ENCODE results near the gene OR5C1.
A peak's percentile ranks its signal among the peaks of the same experiment; 100 is the strongest.
"Not testable (repeated sequence)": the region's sequence is repeated elsewhere in the genome, so short reads cannot be mapped to it uniquely, and the experiment has no call there.

OR5C1 gene

GRCh38 chr9:122812736-122813135 lies 24.0 kb downstream of the OR5C1 start:
- DNase-seq = no peak

GRCh38 chr9:122814545-122814944 lies 25.8 kb downstream of the OR5C1 start:
- no peak for DNase-seq

GRCh38 chr9:122815544-122815943 lies 26.8 kb downstream of the OR5C1 start:
- no peak for DNase-seq

DNA sequence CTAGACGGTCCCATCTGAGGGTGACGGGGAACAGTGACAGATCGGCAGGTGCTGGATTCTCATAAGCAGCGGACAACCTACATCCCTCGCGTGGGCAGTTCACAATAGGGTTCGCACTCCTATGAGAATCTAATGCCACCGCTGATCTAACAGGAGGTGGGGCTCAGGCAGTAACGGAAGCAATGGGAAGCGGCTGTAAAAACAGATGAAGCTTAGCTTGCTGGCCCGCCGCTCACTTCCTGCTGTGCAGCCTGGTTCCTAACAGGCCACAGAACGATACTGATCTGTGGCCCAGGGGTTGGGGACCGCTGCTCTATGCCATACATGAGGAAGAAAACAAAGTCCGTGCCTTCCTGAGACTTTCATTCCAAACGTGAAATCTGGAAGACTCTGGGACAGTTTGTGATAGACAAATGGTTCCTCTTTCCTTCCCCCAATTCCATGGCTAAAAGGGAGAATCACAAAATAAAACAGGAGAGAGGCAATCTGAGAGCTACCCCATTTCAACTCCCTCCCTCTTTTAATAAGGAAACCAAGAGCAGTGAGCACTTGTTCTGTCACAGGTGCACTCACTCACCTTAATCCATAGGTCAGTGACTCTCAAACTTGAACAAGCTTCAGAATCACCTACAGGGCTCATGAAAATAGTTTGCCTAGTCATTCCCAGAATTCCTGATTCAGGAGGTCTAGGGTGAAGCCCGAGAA lies 27.6 kb downstream of the OR5C1 start:
- DNase-seq = no peak

- DNase-seq = peak; percentile 42
Observed at GRCh38 chr9:122819326-122819725, 30.6 kb downstream of the OR5C1 start.

DNA sequence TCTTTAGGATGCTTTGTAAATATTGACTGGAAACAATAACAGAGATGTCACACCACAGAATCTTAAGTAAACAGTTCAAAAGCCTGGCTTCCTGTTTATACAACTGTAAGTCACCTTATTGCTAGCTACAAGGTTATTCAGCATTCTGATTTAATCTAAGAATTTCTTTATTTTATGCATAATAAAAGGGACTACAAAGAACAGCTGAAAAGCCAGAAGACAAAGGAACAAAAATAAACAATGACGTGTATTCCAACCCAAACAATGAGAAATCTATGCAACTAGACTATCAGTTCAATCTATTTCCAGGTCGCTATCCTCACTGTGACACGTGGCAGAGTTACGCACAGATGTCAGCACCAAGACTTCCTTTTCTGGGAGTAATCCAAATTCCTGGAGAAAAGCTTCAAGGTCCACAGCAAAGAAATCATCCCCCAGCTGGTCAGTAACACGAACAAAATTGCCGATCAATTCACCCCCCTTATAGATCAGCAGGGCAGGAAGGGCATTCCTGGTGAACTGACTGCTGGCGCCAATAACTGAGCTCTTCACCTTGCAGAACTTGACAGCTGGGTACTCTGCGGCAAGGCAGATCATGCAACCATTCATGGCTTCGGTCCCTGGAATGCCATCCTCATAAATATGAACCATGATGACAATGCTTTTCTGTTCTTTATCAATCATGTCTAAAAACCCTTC lies 31.2 kb downstream of the OR5C1 start:
- peak; percentile 45 for DNase-seq

- DNase-seq = no peak
Observed at GRCh38 chr9:122820490-122820845, 31.7 kb downstream of the OR5C1 start.

- peak; percentile 73 for DNase-seq
Observed at GRCh38 chr9:122821278-122821943, 32.7 kb downstream of the OR5C1 start.

DNA sequence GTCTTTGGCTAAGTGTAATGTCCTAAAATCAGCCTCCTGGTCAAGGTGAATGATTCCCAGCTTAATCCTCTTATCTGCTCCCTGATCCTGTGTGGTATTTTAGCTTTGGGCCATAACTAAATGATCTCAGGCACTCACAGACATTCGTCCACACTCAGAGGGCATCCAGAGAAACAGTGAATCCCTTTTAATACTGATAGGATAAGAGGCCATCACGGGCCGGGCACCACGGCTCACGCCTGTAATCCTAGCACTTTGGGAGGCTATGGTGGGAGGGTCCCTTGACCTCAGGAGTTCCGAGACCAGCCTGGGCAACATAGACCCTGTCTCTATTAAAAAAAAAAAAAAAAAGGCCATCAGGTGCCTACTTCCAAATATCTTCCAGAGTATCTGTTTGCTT lies 33.3 kb downstream of the OR5C1 start:
- DNase-seq = no peak

- no peak for DNase-seq
Observed at GRCh38 chr9:122822938-122823337, 34.2 kb downstream of the OR5C1 start.

- peak; percentile 26 for DNase-seq
Observed at GRCh38 chr9:122827761-122828093, 39.0 kb downstream of the OR5C1 start.

- DNase-seq = not testable (repeated sequence)
Observed at GRCh38 chr9:122828965-122829284, 40.2 kb downstream of the OR5C1 start.

DNA sequence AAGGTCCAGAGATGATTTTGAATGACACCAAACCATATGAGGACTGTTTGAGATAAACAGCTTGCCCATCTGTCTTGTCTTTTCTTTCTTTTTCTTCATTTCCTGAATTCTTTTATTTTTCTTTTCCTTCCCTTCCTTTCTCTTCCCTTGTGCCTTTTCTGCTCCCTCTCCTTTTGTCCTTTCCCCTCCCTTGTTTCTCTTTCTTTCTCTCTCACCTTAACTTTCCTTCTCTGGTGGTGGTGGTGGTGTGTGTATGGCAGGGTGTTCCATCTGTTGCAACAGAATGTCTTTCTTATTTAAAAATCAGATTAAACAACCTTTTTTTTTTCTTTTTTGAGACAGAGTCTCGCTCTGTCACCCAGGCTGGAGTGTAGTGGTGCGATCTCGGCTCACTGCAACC lies 43.5 kb downstream of the OR5C1 start:
- no peak for DNase-seq

DNA sequence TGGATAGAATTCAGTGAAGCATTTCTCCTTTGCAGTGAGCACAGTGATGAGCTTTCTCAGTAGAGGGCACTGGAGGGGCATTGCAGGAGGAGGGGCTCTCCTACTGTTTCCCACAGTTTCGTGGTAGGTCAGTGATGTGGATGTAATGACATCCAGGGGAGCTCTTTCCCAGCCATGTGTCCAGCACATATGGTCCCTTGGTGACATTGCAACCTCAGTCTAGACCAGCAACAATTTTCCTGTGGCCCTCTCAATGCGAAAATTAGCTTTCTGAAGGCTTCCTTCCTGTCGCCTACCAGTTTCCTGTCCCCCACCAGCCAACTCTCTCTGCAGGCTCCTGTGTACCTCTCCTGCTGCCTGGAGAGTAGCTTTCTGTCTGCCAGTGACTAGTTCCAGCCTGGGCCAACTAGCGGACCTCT lies 46.6 kb downstream of the OR5C1 start:
- no peak for DNase-seq

DNA sequence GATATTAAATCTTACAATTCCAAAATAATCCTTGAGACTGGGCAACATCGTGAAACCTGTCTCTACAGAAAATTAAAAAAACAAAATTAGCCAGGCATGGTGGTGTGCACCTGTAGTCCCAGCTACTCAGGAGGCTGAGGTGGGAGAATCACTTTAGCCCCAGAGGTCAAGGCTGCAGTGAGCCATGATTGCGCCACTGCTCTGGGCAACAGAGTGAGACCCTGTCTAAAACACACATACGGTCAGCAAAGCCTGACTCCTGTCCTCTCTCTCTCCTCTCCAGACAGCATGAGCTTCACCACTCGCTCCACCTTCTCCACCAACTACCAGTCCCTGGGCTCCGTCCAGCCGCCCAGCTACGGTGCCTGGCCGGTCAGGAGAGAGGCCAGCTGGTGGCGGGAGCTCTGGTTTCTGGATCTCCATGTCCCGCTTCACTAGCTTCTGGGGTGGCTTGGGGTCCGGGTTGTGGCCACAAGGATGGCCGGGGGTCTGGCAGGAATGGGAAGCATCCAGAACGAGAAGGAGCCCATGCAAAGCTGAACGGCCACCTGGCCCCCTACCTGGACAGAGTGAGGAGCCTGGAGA lies 48.6 kb downstream of the OR5C1 start:
- no peak for DNase-seq

GRCh38 chr9:122838441-122838840 lies 49.7 kb downstream of the OR5C1 start:
- DNase-seq = not testable (repeated sequence)

All from HCEC 1CT (cell line).